H1 (cell line): ENCODE results near the gene VAMP2. TPM values are rescaled to one million over a fixed set of nuclear protein-coding genes. Genes with fewer than 3 reads are reported as not detected.

Experiments used
- CHD1 ChIP-seq: IDR thresholded peaks from 2 replicates; pipeline ENCODE4 v1.6.1; 2012; ENCODE audit warnings: low read depth, low read length, improper control_type of control experiment
- RNF2 ChIP-seq: fragments of 200-900, 300-1000 bp; sonication (generic); IDR thresholded peaks from 2 replicates; pipeline ENCODE4 v1.7.1; 2016; ENCODE audit warnings: borderline replicate concordance, low read depth, mild to moderate bottlenecking, antibody characterized with exemption, low read length; ENCODE audit not compliant: poor library complexity, severe bottlenecking; ENCODE audit errors: missing control alignments
- ZNF274 ChIP-seq: IDR thresholded peaks from 2 replicates; pipeline ENCODE4 v1.7.0; 2012; ENCODE audit warnings: low read length, borderline replicate concordance; ENCODE audit errors: extremely low read depth
- polyA plus RNA-seq, 7 experiments: library from polyadenylated mRNA; depleted of rRNA in 3 of 7; stranded (reverse) in 5 of 7; unstranded in 2 of 7; fragments of >200 nt in 5 of 7; fragments of 200-250 nt in 2 of 7; gene quantifications; 1 replicate in 5 of 7; 2 replicates in 1 of 7; 4 replicates in 1 of 7; pipeline versions ENCODE4 v1.2.1 to v1.2.3, GENCODE V29; 2011 to 2013; ENCODE audit warnings: missing spikeins in 2 of 7, mixed read lengths in 2 of 7
- total RNA-seq: library from RNA; stranded (reverse); fragmentation: NEBNext Ultra II Directional; extraction: Animal tissue kit (Norgen Biotek cat#: 25700); gene quantifications from 2 replicates; pipeline ENCODE4 v1.2.1, GENCODE V29; 2021

Gene VAMP2
- total and polyA plus RNA-seq, 2 of the 8 experiments (the other 6 are each of a cell fraction or from before 2014, with no cell fraction given) = 19.3 to 20.5 TPM

DNA sequence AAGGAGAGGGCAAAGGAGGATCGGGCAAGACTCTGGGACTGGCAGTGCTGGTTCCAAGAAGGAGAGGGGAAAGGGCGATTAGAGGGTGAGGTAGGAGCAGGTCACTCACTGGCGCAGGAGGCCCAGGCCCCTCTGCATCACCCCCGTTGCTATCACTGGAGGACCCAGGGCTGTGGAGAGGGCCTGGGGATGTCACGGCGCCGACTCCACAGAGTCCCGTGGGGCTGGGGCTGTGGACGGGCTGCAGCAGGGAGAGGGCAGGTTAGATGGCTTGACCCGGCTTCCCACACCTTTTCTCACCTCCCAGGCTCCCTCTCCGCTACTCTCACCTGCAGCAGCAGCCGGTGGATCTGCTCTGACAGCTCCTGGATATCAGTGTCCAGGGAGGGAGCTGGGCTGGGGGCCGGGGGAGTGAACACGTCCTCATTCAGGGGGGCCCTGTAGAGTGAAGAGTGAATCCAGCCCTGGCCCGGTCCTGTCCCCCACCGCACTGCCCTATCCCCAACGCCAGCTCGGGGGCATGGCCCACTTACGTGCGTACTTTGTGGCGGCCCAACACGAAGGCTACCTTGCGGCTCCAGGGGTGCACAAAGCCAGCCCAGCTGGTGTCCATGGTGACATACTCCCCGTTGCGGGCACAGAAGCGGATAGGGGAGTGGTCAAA is 15.5 kb downstream of the VAMP2 start (continued):
- TF ChIP-seq CHD1 = no peak
- no peak for TF ChIP-seq RNF2
- no peak for TF ChIP-seq ZNF274
